HG02763 (cell line): ENCODE results near the gene PTPRK.
"Not testable (repeated sequence)": the region's sequence is repeated elsewhere in the genome, so short reads cannot be mapped to it uniquely, and the experiment has no call there.

Experiments used
- ATAC-seq: cut with Tn5 transposase; IDR thresholded peaks from one replicate; pipeline ENCODE4 v1.9.1; 2021; ENCODE audit warnings: mild to moderate bottlenecking, moderate library complexity; ENCODE audit not compliant: unreplicated experiment

PTPRK gene

DNA sequence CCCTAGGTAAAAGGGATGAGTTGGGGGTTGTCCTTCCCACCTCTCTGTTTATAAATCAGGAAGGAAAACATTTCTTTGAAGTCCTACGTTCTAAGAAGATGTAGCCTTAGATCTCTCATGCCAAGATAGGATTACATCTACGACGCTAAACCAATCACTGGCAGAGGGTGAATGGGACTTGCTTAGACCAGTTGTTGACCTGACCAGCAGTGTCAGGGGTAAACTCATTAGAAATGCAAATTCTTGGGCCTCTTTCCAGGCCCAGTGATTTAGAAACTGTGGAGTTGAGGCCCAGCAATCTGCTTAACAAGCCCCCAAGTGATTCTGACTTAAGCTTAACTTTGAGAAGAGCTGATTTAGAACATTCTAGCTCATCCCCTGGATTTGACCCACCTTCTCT lies 472.4 kb downstream of the PTPRK start:
- ATAC-seq: no peak

DNA sequence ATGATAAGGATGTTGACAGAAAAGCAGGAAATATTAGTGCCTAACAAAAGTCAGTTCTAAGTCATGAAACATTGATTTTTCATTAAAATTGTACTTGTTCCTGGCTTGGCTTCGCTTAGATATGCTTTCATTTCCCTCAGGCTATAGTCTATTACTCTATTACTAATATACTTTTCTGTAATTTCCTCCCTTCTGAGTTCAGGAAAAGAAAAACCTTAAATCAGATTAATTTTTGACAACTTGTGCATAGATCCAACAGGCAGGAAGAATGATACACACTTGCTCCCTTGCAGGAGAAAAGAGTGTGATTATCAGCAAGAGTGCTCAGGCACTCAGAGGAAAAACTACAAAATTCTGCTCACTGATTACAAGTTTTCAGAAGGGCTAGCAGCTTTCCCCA lies 474.4 kb downstream of the PTPRK start:
- no peak for ATAC-seq

- no peak for ATAC-seq
These were observed 480.9 kb downstream of the PTPRK start for GRCh38 chr6:128039543-128039942.

DNA sequence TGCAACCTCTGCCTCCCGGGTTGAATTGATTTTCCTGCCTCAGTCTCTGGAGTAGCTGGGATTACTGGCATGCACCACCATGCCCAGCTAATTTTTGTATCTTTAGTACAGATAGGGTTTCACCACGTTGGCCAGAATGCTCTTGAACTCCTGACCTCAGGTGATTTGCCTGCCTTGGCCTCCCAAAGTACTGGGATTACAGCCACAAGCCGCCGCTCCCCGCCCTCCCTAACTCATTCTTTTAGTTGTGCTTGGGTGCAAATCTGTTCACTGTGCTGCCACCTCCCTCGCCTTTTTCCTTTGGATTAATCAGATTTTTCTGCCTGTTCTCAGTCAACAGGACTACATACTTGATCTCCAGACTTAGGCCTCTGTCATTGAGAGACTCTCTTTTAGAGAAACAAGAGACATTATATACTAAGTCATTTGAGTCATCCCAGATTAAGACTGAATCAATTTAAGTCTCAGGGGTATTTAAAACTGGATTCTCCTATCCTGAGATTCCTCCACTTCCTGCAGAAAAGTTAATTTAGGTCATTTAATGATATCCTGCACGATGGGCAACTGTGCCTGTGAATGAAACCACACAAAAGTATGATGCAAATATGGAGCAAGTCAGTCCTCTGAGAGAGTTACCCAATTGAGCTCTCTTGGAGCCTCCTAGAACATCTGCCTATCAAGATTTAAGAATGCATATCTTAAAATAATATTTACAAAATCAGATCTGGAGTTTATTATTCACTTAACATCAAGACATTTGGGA lies 483.4 kb downstream of the PTPRK start:
- ATAC-seq: no peak

- no peak for ATAC-seq
These were observed 487.2 kb downstream of the PTPRK start for GRCh38 chr6:128033156-128033555.

GRCh38 chr6:128032042-128032441 lies 488.4 kb downstream of the PTPRK start:
- no peak for ATAC-seq

DNA sequence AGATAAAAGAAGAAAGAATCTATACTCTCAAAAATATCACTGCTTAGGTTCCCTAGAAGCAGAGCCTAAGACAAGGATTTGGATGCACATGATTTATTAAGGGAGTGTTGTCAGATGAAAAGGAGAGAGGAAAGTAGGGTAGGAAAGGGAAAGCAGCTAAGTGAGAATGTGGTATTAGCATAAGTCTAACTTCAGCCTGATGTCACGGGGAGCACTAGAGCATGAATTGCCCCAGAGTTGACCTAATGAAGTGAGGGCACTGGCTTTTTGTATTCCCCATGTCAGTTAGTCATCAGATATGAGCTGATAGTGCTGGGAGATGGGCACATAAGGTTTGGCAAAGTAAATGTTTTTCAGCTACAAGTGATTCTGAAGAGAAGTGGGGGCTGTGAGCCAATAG lies 490.6 kb downstream of the PTPRK start:
- ATAC-seq: no peak

- ATAC-seq: no peak
These were observed 492.2 kb downstream of the PTPRK start for GRCh38 chr6:128028183-128028582.

DNA sequence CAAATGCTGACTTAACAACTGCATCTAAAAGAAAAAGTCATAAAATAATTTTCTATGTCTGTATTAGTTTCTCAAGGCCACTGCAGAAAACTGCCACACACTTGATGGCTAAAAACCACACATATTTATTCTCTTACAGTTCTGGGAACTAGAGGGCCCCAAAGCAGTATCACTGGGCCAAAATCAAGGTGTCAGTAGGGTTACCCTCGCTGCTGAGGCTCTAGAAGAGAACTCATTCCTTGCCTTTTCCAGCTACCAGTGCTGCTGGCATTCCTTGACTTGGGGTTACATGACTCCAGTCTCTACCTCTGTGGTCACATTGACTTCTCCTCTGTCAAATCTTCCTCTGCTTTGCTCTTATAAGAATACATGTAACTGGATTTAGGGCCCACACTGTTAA lies 494.9 kb downstream of the PTPRK start:
- no peak for ATAC-seq

- ATAC-seq: no peak
These were observed 495.4 kb downstream of the PTPRK start for GRCh38 chr6:128024969-128025368.

DNA sequence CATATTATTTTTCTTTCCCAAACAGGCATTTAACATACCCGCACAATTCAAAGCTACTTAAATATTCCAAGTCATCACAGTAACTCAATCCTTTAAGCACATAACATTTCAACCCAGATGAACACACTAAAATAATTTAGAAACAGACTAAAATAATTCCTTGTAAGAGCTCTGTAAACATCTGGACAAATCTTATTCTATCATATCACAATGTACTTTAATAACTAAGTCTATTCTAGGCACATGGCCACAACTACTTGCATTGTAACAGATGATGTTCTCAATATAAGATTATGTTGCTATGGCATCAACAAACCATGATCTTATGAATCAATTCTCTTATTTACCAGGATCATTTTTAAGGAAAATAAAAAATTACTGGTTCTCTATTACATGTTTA lies 496.4 kb downstream of the PTPRK start:
- ATAC-seq: no peak

GRCh38 chr6:128018821-128019220 lies 501.6 kb downstream of the PTPRK start:
- no peak for ATAC-seq

DNA sequence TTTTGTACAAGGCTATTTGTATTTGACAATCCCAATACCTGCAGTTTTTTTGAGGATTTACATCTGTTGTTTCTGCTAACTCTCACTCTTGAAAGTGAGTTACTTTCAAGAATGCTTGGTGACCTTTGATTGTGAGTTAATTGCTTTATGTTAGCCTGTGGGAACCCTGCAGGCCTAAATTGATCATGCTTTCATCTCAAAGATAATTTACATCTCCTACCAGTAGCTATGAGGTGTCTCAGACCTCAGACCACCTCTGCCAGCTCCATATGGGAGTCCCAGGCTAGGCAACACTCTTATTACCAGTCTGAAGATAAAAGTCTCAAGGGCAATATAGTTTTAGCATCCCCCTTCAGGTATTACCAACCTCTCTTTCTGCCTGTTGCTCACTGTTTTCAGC lies 503.1 kb downstream of the PTPRK start:
- ATAC-seq: no peak

DNA sequence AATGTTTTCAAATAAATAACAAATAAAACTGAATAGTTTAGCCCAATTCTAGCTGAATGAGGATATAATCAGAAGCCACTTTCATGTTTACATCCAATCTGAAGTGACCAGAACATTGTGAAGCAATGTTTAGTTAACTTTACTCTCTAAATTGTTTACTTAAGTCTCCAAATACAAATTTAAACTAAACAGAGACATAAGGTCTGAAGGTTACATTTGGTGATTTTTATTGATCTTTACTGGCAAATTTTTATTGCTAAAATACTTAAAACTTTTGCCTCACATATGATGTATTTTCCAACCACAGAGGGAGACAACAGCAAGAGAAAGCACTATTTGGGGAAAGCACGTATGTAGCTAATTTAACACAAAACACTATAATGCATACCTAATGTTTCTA lies 512.7 kb downstream of the PTPRK start:
- ATAC-seq: no peak

DNA sequence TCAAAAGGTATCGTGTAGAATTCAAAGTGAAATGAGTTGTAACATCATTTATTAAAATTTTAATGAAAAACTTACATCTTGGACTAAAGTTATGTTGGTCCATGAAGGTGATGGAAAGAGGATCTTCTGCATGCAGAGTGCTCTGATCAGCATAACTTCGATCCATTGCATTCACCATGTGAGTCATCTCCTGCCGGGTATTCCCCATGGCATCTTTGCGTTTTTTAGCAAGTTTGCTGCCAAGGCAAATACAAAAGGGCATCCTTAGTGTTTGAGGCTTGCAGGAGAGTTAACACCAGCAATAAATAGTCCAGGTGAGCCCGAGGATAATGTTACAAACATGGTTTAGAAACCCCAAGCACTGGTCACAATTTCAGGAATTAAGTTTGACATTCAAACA lies 515.4 kb downstream of the PTPRK start:
- no peak for ATAC-seq

DNA sequence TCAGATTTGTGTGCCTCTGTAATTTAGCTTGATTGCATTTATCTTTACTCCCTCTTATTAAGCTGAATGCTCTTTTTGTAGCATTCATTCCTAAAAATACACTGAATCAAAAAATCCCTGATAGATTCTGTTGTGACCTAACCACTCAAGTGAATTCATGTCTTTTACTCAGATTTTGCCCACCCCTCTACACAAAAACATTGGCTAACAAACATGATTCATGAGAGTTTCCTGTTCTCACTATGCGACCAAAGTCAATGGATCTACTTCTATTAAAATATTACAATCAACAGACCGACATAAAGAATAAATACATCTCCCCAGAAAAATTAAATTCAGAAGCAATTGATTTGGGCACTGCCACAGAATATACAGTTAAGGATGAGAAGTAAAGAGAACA lies 520.0 kb downstream of the PTPRK start:
- ATAC-seq: no peak

DNA sequence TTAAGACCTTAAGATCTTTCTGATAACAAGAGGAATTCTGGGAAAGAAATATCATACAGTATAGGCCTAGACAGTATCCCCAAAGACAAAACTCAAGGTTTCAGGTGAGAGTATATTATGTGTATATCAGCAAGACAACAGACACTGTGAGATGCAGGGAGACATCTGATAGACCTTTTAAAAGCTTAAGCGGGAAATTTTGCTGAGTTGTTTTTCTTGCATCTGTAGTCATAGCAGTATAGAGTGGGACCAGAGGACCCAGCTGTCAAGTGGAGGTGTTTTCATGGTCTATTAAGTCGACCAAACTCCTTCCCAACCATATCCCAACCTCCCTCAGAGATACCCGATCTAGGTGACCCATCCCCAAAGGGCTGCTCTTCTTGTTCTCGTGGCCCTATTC lies 521.4 kb downstream of the PTPRK start:
- ATAC-seq: no peak

GRCh38 chr6:127997496-127998164 lies 522.8 kb downstream of the PTPRK start:
- ATAC-seq: no peak

DNA sequence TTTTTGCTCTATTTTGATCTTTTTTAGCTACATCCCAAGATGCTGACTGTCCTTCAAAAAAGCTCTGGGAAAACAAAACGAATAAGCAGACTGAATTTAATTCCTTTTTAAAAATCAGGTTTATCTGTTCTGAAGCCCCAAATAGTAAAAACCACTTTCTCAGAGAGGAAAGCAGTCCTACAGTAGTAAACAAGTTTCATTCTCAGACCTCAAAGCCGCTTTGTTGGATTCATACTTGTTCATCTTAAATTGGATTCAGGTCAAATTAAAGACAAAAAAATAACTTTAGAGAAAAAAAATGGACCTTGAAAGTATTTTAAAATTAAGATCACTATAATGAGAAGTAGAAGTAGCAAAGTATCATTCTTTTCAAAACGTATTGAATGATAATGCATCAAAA lies 523.5 kb downstream of the PTPRK start:
- ATAC-seq: no peak

DNA sequence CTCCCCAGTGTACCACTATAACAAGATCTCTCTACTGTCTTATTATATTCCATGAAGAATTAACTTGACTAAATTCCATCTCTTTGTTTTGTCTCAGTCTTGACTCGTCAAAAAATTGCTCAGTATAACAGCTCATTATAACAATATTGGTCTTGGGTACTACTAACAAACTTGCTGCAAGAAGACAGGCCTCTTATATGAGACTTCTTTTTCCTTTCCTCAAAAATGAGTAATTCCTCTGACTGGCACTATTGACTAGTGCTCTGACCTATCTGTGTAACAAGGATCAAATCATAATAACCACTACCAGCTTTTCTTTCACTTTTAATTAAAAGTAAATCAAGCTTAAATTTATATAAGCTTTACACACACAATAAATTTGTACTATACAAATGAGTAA lies 528.3 kb downstream of the PTPRK start:
- no peak for ATAC-seq

DNA sequence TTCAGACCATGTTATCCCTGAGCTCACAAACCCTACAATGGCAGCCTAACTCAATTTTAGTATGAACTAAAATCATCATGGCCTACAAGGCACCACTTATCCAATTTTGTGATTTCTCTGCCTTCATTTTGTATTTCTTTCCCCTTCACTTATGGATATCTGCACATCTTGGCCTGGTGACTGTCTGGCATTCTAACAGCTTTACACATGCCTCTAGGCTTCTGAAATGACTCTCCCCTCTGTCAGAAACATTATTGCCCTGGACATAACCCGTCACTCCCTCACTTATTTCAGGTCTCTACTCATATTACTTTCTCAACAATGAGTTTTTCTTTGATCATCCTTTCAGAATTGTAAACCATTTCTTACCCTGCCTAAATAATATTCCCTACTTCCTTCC lies 530.3 kb downstream of the PTPRK start:
- ATAC-seq: no peak

GRCh38 chr6:127980996-127981395 lies 539.4 kb downstream of the PTPRK start:
- ATAC-seq: no peak

GRCh38 chr6:127978185-127978584 lies 542.2 kb downstream of the PTPRK start:
- not testable (repeated sequence) for ATAC-seq
